ENCODE results near the gene RNPEP.

Gene RNPEP

GRCh38 chr1:201941420-201942128, 40.9 kb upstream of the RNPEP start:
- no peak overlapping the region for H3K4me3 ChIP-seq (ENCODE audit: low read length)
- TF ChIP-seq CTCF (conservative IDR thresholded peaks at IDR 0.05; ENCODE audit: low read depth, low read length): no peak
- no peak for DNase-seq (ENCODE audit: low read depth)

GRCh38 chr1:201942129-201942495, 40.3 kb upstream of the RNPEP start:
- no peak overlapping the region for H3K4me3 ChIP-seq (ENCODE audit: low read length)
- DNase-seq (ENCODE audit: low read depth): no peak
- no peak for TF ChIP-seq CTCF (conservative IDR thresholded peaks at IDR 0.05; ENCODE audit: low read depth, low read length)

GRCh38 chr1:201944002-201944401, 38.4 kb upstream of the RNPEP start:
- H3K4me3 ChIP-seq (ENCODE audit: low read length): no peak overlapping the region

GRCh38 chr1:201944639-201945038, 37.8 kb upstream of the RNPEP start:
- TF ChIP-seq CTCF (conservative IDR thresholded peaks at IDR 0.05; ENCODE audit: low read depth, low read length): no peak
- DNase-seq (ENCODE audit: low read depth): no peak
- no peak overlapping the region for H3K4me3 ChIP-seq (ENCODE audit: low read length)

More at GRCh38 chr1:201944002-201944401, 38.4 kb upstream of the RNPEP start:
- TF ChIP-seq CTCF (conservative IDR thresholded peaks at IDR 0.05; ENCODE audit: low read depth, low read length): no peak
- no peak for DNase-seq (ENCODE audit: low read depth)

GRCh38 chr1:201945157-201945556, 37.3 kb upstream of the RNPEP start:
- DNase-seq (ENCODE audit: low read depth): no peak
- peak; percentile 14 for TF ChIP-seq CTCF (conservative IDR thresholded peaks at IDR 0.05; ENCODE audit: low read depth, low read length)
- peak overlapping the region; percentile 61 for H3K4me3 ChIP-seq (ENCODE audit: low read length)

GRCh38 chr1:201945863-201946223, 36.6 kb upstream of the RNPEP start:
- TF ChIP-seq CTCF (conservative IDR thresholded peaks at IDR 0.05; ENCODE audit: low read depth, low read length): no peak
- peak overlapping the region; percentile 61 for H3K4me3 ChIP-seq (ENCODE audit: low read length)
- DNase-seq (ENCODE audit: low read depth): no peak

- DNase-seq (ENCODE audit: low read depth): peak; percentile 84
- peak within 1 kb of the TSS; percentile 61 for H3K4me3 ChIP-seq (ENCODE audit: low read length)
- peak; percentile 9 for TF ChIP-seq CTCF (conservative IDR thresholded peaks at IDR 0.05; ENCODE audit: low read depth, low read length)
Measured at GRCh38 chr1:201946224-201946908, 36.1 kb upstream of the RNPEP start, which contains the start of gene LMOD1. Gene LMOD1 (minus strand): TSS chr1:201946548. CDS start chr1:201946340, 208 bp downstream.

All from retinal pigment epithelial cell (primary cell).